ENCODE data around the gene CDK2AP2. TPM values are rescaled to one million over a fixed set of nuclear protein-coding genes. Genes with fewer than 3 reads are reported as not detected.

CDK2AP2 gene
- total RNA-seq, 1 donor from 2014 or later, result 45.0 TPM

GRCh38 chr11:67545280-67545679 is 37.3 kb upstream of the CDK2AP2 start:
- no peaks in the 10 kb centered on the region for H3K27me3 ChIP-seq (ENCODE audit: insufficient read depth, low read length)
- Mint-ChIP-seq H3K4me1 (ENCODE audit: low read depth, unreplicated experiment) (no peaks in the 10 kb centered on the region), H3K4me3 (ENCODE audit: unreplicated experiment) (no peak overlapping the region), H3K9me3 (ENCODE audit: unreplicated experiment) (peaks cover 3% of the 10 kb centered on the region), H3K27me3 (ENCODE audit: low read depth, unreplicated experiment) (peaks cover 23% of the 10 kb centered on the region), H3K36me3 (ENCODE audit: low read depth, unreplicated experiment) (peaks cover 2% of the 10 kb centered on the region), H3K27ac (ENCODE audit: unreplicated experiment) (no peak overlapping the region)
- H3K4me3 ChIP-seq (ENCODE audit: insufficient read depth, low read depth, low read length), result no peak overlapping the region
- no peak overlapping the region for H3K4me2 ChIP-seq (ENCODE audit: low read length)
- H2AFZ ChIP-seq (ENCODE audit: low read depth, low read length), result no peak overlapping the region
- no peak for DNase-seq (ENCODE audit: low read depth)
- H3K36me3 ChIP-seq (ENCODE audit: insufficient read depth, low read length), result no peaks in the 10 kb centered on the region
- no peak overlapping the region for H3K9ac ChIP-seq (ENCODE audit: low read length)
- no peaks in the 10 kb centered on the region for H3K4me1 ChIP-seq (ENCODE audit: insufficient read depth, low read length)
- H3K27ac ChIP-seq (ENCODE audit: low read depth, low read length), result no peak overlapping the region
- no peak for FAIRE-seq
- TF ChIP-seq EZH2 (IDR thresholded peaks at IDR 0.05; ENCODE audit: insufficient read depth, low read length), result no peak
- TF ChIP-seq CTCF (IDR thresholded peaks at IDR 0.05; ENCODE audit: insufficient read depth, low read depth, low read length), result no peak
- H3K79me2 ChIP-seq (ENCODE audit: insufficient read depth, low read length), result no peaks in the 10 kb centered on the region
- H4K20me1 ChIP-seq (ENCODE audit: insufficient read depth, low read length), result no peaks in the 10 kb centered on the region
- H3K9me3 ChIP-seq (ENCODE audit: insufficient read depth, low read depth, low read length), result no peaks in the 10 kb centered on the region

GRCh38 chr11:67544616-67545242 is 36.8 kb upstream of the CDK2AP2 start:
- Histone ChIP-seq H3K79me2 (ENCODE audit: insufficient read depth, low read length) (no peaks in the 10 kb centered on the region), H3K27me3 (ENCODE audit: insufficient read depth, low read length) (no peaks in the 10 kb centered on the region), H3K9ac (ENCODE audit: low read length) (no peak overlapping the region), H4K20me1 (ENCODE audit: insufficient read depth, low read length) (no peaks in the 10 kb centered on the region), H3K36me3 (ENCODE audit: insufficient read depth, low read length) (no peaks in the 10 kb centered on the region), H3K9me3 (ENCODE audit: insufficient read depth, low read depth, low read length) (no peaks in the 10 kb centered on the region), H3K4me1 (ENCODE audit: insufficient read depth, low read length) (no peaks in the 10 kb centered on the region), H3K27ac (ENCODE audit: low read depth, low read length) (no peak overlapping the region), H2AFZ (ENCODE audit: low read depth, low read length) (no peak overlapping the region), H3K4me3 (ENCODE audit: insufficient read depth, low read depth, low read length) (no peak overlapping the region), H3K4me2 (ENCODE audit: low read length) (no peak overlapping the region)
- no peak for FAIRE-seq
- Mint-ChIP-seq H3K9me3 (ENCODE audit: unreplicated experiment) (no peaks in the 10 kb centered on the region), H3K4me1 (ENCODE audit: low read depth, unreplicated experiment) (no peaks in the 10 kb centered on the region), H3K27me3 (ENCODE audit: low read depth, unreplicated experiment) (peaks cover 23% of the 10 kb centered on the region), H3K36me3 (ENCODE audit: low read depth, unreplicated experiment) (peaks cover 2% of the 10 kb centered on the region), H3K4me3 (ENCODE audit: unreplicated experiment) (no peak overlapping the region), H3K27ac (ENCODE audit: unreplicated experiment) (no peak overlapping the region)
- no peak for TF ChIP-seq CTCF (IDR thresholded peaks at IDR 0.05; ENCODE audit: insufficient read depth, low read depth, low read length)
- TF ChIP-seq EZH2 (IDR thresholded peaks at IDR 0.05; ENCODE audit: insufficient read depth, low read length), result no peak
- no peak for DNase-seq (ENCODE audit: low read depth)

GRCh38 chr11:67543585-67543984 is 35.6 kb upstream of the CDK2AP2 start:
- DNase-seq (ENCODE audit: low read depth) (no peak), FAIRE-seq (no peak)
- Histone ChIP-seq H3K4me1 (ENCODE audit: insufficient read depth, low read length) (no peaks in the 10 kb centered on the region), H4K20me1 (ENCODE audit: insufficient read depth, low read length) (no peaks in the 10 kb centered on the region), H3K36me3 (ENCODE audit: insufficient read depth, low read length) (no peaks in the 10 kb centered on the region), H3K9ac (ENCODE audit: low read length) (no peak overlapping the region), H3K9me3 (ENCODE audit: insufficient read depth, low read depth, low read length) (no peaks in the 10 kb centered on the region), H2AFZ (ENCODE audit: low read depth, low read length) (no peak overlapping the region), H3K27me3 (ENCODE audit: insufficient read depth, low read length) (no peaks in the 10 kb centered on the region), H3K79me2 (ENCODE audit: insufficient read depth, low read length) (no peaks in the 10 kb centered on the region), H3K27ac (ENCODE audit: low read depth, low read length) (no peak overlapping the region), H3K4me3 (ENCODE audit: insufficient read depth, low read depth, low read length) (no peak overlapping the region), H3K4me2 (ENCODE audit: low read length) (no peak overlapping the region)
- Mint-ChIP-seq H3K36me3 (ENCODE audit: low read depth, unreplicated experiment) (peaks cover 2% of the 10 kb centered on the region), H3K27ac (ENCODE audit: unreplicated experiment) (no peak overlapping the region), H3K9me3 (ENCODE audit: unreplicated experiment) (no peaks in the 10 kb centered on the region), H3K27me3 (ENCODE audit: low read depth, unreplicated experiment) (peaks cover 23% of the 10 kb centered on the region), H3K4me1 (ENCODE audit: low read depth, unreplicated experiment) (no peaks in the 10 kb centered on the region), H3K4me3 (ENCODE audit: unreplicated experiment) (no peak overlapping the region)
- TF ChIP-seq EZH2 (IDR thresholded peaks at IDR 0.05; ENCODE audit: insufficient read depth, low read length) (no peak), CTCF (IDR thresholded peaks at IDR 0.05; ENCODE audit: insufficient read depth, low read depth, low read length) (no peak)

Measured in astrocyte (in vitro differentiated cells and primary cell).